KMS-11 (cell line): ENCODE results near the gene SLC5A9.
"Not testable (repeated sequence)": the region's sequence is repeated elsewhere in the genome, so short reads cannot be mapped to it uniquely, and the experiment has no call there.

Source experiments
- H2AFZ ChIP-seq: fragments of 200-600 bp; sonication (generic); 2 replicates; pipeline ENCODE4 v1.6.1; 2016; ENCODE audit warnings: antibody characterized with exemption, mixed run types, low read depth
- H3K27ac ChIP-seq: fragments of 200-600 bp; sonication (generic); 2 replicates; pipeline ENCODE4 v1.6.1; 2016; ENCODE audit warnings: mild to moderate bottlenecking, mixed run types
- H3K27me3 ChIP-seq: fragments of 200-600 bp; sonication (generic); 2 replicates; pipeline ENCODE4 v1.6.1; 2017; ENCODE audit warnings: mild to moderate bottlenecking, low read depth, mixed run types, moderate library complexity; ENCODE audit not compliant: insufficient read depth
- H3K36me3 ChIP-seq: fragments of 200-600 bp; sonication (generic); 2 replicates; pipeline ENCODE4 v1.6.1; 2017; ENCODE audit warnings: mild to moderate bottlenecking, mixed run types; ENCODE audit not compliant: insufficient read depth
- H3K4me1 ChIP-seq: fragments of 200-600 bp; sonication (generic); 2 replicates; pipeline ENCODE4 v1.6.1; 2016; ENCODE audit warnings: mild to moderate bottlenecking, low read depth, mixed run types; ENCODE audit not compliant: poor library complexity, severe bottlenecking
- H3K4me2 ChIP-seq: fragments of 200-600 bp; sonication (generic); 2 replicates; pipeline ENCODE4 v1.7.0; 2016; ENCODE audit warnings: mild to moderate bottlenecking, mixed run types
- H3K4me3 ChIP-seq: fragments of 200-600 bp; sonication (generic); IDR thresholded peaks from 2 replicates; pipeline ENCODE4 v1.6.1; 2017; ENCODE audit warnings: low read depth, low read length, mixed read lengths; ENCODE audit not compliant: insufficient read depth
- H3K79me2 ChIP-seq: fragments of 200-600 bp; sonication (generic); 2 replicates; pipeline ENCODE4 v1.6.1; 2016; ENCODE audit warnings: low read depth, mixed run types; ENCODE audit not compliant: insufficient read depth
- H3K9ac ChIP-seq: fragments of 200-600 bp; sonication (generic); 2 replicates; pipeline ENCODE4 v1.6.1; 2016; ENCODE audit warnings: mild to moderate bottlenecking, mixed run types
- H4K20me1 ChIP-seq: fragments of 200-600 bp; sonication (generic); 2 replicates; pipeline ENCODE4 v1.6.1; 2016; ENCODE audit warnings: mild to moderate bottlenecking, mixed run types; ENCODE audit not compliant: insufficient read depth
- CTCF ChIP-seq: fragments of 200-600 bp; sonication (generic); conservative IDR thresholded peaks from 2 replicates; pipeline ENCODE4 v1.6.1; 2017; ENCODE audit warnings: low read depth, mild to moderate bottlenecking, antibody characterized with exemption, low read length, moderate library complexity, mixed read lengths

SLC5A9 gene

GRCh38 chr1:48207131-48207530, 15.4 kb upstream of the SLC5A9 start:
- no peaks in the 10 kb centered on the region for H4K20me1 ChIP-seq
- no peak overlapping the region for H2AFZ ChIP-seq
- H3K4me2 ChIP-seq = no peak overlapping the region
- no peak for TF ChIP-seq CTCF
- H3K4me1 ChIP-seq = no peaks in the 10 kb centered on the region
- H3K36me3 ChIP-seq = no peaks in the 10 kb centered on the region
- H3K9ac ChIP-seq = no peak overlapping the region
- H3K27ac ChIP-seq = no peak overlapping the region
- H3K27me3 ChIP-seq = no peaks in the 10 kb centered on the region
- no peaks in the 10 kb centered on the region for H3K79me2 ChIP-seq
- no peak overlapping the region for H3K4me3 ChIP-seq

DNA sequence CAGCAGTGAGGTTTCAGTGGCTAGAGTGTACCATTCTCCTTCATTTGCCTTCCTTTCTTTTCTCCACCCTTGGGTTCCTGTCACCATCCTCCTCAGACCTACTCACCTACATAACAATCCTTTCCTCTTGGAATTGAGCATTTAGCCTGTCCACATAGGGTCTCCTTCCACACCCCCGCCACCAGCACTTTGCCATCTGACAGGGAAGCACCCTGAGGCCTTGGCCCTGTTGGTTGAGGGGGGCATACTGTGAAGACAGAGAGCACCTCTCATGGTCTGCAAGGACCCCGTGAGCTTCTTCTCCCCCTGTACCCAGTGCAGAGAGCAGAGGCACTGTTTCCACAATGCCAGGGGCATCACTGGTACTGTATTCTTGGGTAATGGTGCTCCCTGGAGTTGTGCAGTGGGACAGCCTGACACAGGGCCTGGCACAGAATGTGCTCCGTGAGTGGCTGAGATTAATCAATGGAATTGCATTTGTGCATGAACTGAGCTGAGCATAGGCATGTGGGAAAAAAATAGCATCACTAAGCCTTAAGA, 14.9 kb upstream of the SLC5A9 start:
- Histone ChIP-seq H3K4me3 (no peak overlapping the region), H3K79me2 (no peaks in the 10 kb centered on the region)

DNA sequence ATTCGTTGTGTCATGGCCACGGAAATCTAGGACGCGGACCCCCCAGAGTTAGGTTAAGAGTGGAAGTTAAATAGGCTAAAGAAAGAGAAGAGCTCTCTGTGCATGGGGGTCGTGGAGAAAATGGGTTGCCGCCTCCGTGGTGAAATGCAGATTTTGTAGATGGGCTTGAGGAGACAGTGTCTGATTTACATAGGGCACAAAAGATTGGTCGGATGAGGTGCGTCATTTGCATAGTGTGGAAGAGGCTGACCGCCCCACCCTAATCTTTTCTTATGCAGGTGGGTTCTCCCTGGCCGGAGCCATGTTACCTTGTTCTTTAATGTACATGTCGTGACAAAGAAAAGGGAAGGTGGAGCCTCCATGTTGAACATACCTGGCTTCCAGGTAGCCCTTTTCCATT, 14.3 kb upstream of the SLC5A9 start:
- H3K4me2 ChIP-seq = no peak overlapping the region
- H3K79me2 ChIP-seq = no peaks in the 10 kb centered on the region
- H3K9ac ChIP-seq = no peak overlapping the region
- no peaks in the 10 kb centered on the region for H4K20me1 ChIP-seq
- H3K36me3 ChIP-seq = no peaks in the 10 kb centered on the region
- TF ChIP-seq CTCF = no peak
- no peaks in the 10 kb centered on the region for H3K27me3 ChIP-seq
- H3K27ac ChIP-seq = no peak overlapping the region
- no peak overlapping the region for H3K4me3 ChIP-seq
- H3K4me1 ChIP-seq = no peaks in the 10 kb centered on the region
- H2AFZ ChIP-seq = no peak overlapping the region

More for the DNA sequence above, 14.9 kb upstream of the SLC5A9 start:
- no peaks in the 10 kb centered on the region for H3K36me3 ChIP-seq
- no peak overlapping the region for H3K4me2 ChIP-seq
- H3K9ac ChIP-seq = no peak overlapping the region
- H3K27ac ChIP-seq = no peak overlapping the region
- no peaks in the 10 kb centered on the region for H4K20me1 ChIP-seq
- H2AFZ ChIP-seq = no peak overlapping the region
- no peaks in the 10 kb centered on the region for H3K27me3 ChIP-seq
- no peak for TF ChIP-seq CTCF
- H3K4me1 ChIP-seq = no peaks in the 10 kb centered on the region

DNA sequence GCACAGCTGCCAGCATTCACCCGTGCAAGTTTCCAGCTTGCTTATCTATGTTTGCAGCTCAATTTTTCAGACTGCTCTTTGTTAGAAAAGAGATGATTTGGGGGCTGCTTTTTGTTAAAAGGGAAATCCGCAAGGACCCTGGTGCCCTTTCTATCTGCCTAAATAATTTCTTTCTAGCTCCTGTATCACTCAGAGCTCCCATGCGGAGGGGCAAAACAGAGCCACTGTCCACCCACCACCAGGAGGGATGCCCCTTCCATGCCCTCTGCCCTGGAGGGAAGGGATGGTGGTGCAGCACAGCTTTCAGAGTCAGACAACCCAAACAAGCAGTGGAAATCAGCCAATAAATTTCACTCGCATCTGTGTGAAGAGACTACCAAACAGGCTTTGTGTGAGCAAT, 13.9 kb upstream of the SLC5A9 start:
- Histone ChIP-seq H3K4me1 (no peaks in the 10 kb centered on the region), H3K36me3 (no peaks in the 10 kb centered on the region), H2AFZ (no peak overlapping the region), H3K79me2 (no peaks in the 10 kb centered on the region), H3K27ac (no peak overlapping the region), H4K20me1 (no peaks in the 10 kb centered on the region), H3K27me3 (no peaks in the 10 kb centered on the region), H3K4me3 (no peak overlapping the region), H3K4me2 (no peak overlapping the region), H3K9ac (no peak overlapping the region)
- TF ChIP-seq CTCF = no peak

DNA sequence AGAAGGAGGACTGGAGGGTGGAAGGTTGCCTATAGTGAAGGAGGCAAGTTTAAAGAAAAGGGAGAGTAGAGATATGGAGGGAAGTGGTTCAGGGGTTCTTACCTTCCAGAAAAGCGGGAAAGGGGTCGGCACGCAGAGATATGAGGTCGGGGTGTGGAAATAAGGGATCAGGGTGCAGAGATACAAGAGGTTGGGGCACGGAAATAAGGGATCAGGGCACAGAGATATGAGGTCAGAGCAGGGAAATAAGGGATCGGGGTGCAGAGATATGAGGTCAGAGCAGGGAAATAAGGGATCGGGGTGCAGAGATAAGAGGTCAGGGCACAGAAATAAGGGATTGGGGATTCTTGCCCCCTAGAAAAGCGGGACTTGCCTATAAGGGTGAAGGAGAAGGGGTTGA, 9.1 kb upstream of the SLC5A9 start:
- not testable (repeated sequence) for H3K9ac ChIP-seq, H3K36me3 ChIP-seq, H3K27me3 ChIP-seq, H3K79me2 ChIP-seq, H2AFZ ChIP-seq, H3K27ac ChIP-seq, H3K4me2 ChIP-seq, H3K4me1 ChIP-seq, H3K4me3 ChIP-seq, H4K20me1 ChIP-seq

DNA sequence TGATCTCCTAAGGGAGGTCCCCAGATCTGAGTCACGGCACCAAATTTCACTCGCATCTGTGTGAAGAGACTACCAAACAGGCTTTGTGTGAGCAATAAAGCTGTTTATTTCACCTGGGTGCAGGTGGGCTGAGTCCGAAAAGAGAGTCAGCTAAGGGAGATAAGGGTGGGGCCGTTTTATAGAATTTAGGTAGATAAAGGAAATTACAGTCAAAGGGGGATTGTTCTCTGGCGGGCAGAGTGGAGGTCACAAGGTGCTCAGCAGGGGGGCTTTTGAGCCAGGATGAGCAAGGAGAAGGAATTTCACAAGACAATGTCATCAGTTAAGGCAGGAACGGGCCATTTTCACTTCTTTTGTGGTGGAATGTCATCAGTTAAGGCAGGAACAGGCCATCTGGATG, 8.2 kb upstream of the SLC5A9 start:
- H2AFZ ChIP-seq, H3K27me3 ChIP-seq, H3K4me2 ChIP-seq, H4K20me1 ChIP-seq, H3K36me3 ChIP-seq, H3K27ac ChIP-seq, H3K9ac ChIP-seq, H3K79me2 ChIP-seq, H3K4me1 ChIP-seq, H3K4me3 ChIP-seq: not testable (repeated sequence)
